ENCODE data around the gene PLSCR4. TPM values are rescaled to one million over a fixed set of nuclear protein-coding genes. Genes with fewer than 3 reads are reported as not detected.

PLSCR4 gene
- polyA plus RNA-seq, 2 of the 4 experiments (the other 2 are of a cell fraction) = 8.3 to 17.2 TPM

- POLR2A ChIA-PET = no interaction called here
Measured at GRCh38 chr3:146265720-146266119, 14.8 kb upstream of the PLSCR4 start.

GRCh38 chr3:146262371-146263110 lies 11.6 kb upstream of the PLSCR4 start:
- no peak for TF ChIP-seq MAFK (IDR thresholded peaks at IDR 0.05; ENCODE audit: partially characterized antibody)
- no peak for TF ChIP-seq ZNF302 (CRISPR knock-in tag; IDR thresholded peaks at IDR 0.05)
- TF ChIP-seq RNF2 (IDR thresholded peaks at IDR 0.05; ENCODE audit: borderline replicate concordance, low read depth) = no peak
- TF ChIP-seq CBX2 (IDR thresholded peaks at IDR 0.05; ENCODE audit: borderline replicate concordance, low read depth) = no peak
- CTCF ChIA-PET = interaction anchor here (0.7 kb wide), 2 partner anchors 15 to 52 kb away, joined by 3 to 4 read pairs; no protein-coding TSS in a partner anchor
- Histone ChIP-seq H3K4me2 (no peak overlapping the region), H3K9me3 (no peaks in the 10 kb centered on the region), H3K4me1 (no peaks in the 10 kb centered on the region), H3K4me3 (no peak overlapping the region), H3K27ac (no peak overlapping the region)
- WGBS (ENCODE audit: missing lambda C conversion rate) = 58% methylated on average over 2 of the region's 2 CpGs
- DNase-seq (ENCODE audit: low read depth in 1 of 2, low spot score in 1 of 2) (no peak), FAIRE-seq (no peak), ATAC-seq (no peak)
- POLR2A ChIA-PET = no interaction called here

More at GRCh38 chr3:146265720-146266119, 14.8 kb upstream of the PLSCR4 start:
- TF ChIP-seq ZSCAN20 (CRISPR knock-in tag; IDR thresholded peaks at IDR 0.05) (no peak), EP300 (IDR thresholded peaks at IDR 0.05) (no peak), ZC3H11A (IDR thresholded peaks at IDR 0.05) (no peak), FOSB (CRISPR knock-in tag; IDR thresholded peaks at IDR 0.05) (no peak), PBX3 (IDR thresholded peaks at IDR 0.05) (no peak), RCOR1 (IDR thresholded peaks at IDR 0.05; ENCODE audit: low read depth, low read length) (no peak), NR3C1 (IDR thresholded peaks at IDR 0.05) (no peak), TP53 (CRISPR knock-in tag; IDR thresholded peaks at IDR 0.05) (no peak), SMC3 (IDR thresholded peaks at IDR 0.05) (no peak), HEYL (CRISPR knock-in tag; IDR thresholded peaks at IDR 0.05) (no peak), BHLHE40 (IDR thresholded peaks at IDR 0.05; ENCODE audit: low read depth, low read length) (no peak), GATA3 (IDR thresholded peaks at IDR 0.05; ENCODE audit: borderline replicate concordance) (no peak), JUNB (IDR thresholded peaks at IDR 0.05) (no peak), CHD4 (IDR thresholded peaks at IDR 0.05; ENCODE audit: borderline replicate concordance) (no peak), HDAC2 (IDR thresholded peaks at IDR 0.05) (no peak), USF2 (IDR thresholded peaks at IDR 0.05) (no peak)
- CTCF ChIA-PET = no interaction called here
- no peak overlapping the region for H3K4me2 ChIP-seq
- no peak overlapping the region for H3K4me3 ChIP-seq
- DNase-seq (ENCODE audit: low read depth in 1 of 2, low spot score in 1 of 2) (no peak), FAIRE-seq (no peak), ATAC-seq (no peak)
- no peaks in the 10 kb centered on the region for H3K9me3 ChIP-seq
- WGBS (ENCODE audit: missing lambda C conversion rate) = 59% methylated on average over 1 of the region's 1 CpG
- H3K4me1 ChIP-seq = no peaks in the 10 kb centered on the region
- no peak overlapping the region for H3K27ac ChIP-seq

- 79% methylated on average over 5 of the region's 5 CpGs for WGBS (ENCODE audit: missing lambda C conversion rate)
- H3K4me2 ChIP-seq = no peak overlapping the region
- DNase-seq (ENCODE audit: low read depth in 1 of 2, low spot score in 1 of 2) = no peak
- H3K4me1 ChIP-seq = no peaks in the 10 kb centered on the region
- FAIRE-seq = no peak
- no peak overlapping the region for H3K27ac ChIP-seq
- ChIA-PET CTCF (no interaction called here), POLR2A (no interaction called here)
- no peak for ATAC-seq
- H3K9me3 ChIP-seq = no peaks in the 10 kb centered on the region
- no peak overlapping the region for H3K4me3 ChIP-seq
- TF ChIP-seq BCL3 (IDR thresholded peaks at IDR 0.05) (no peak), JUN (IDR thresholded peaks at IDR 0.05) (no peak), HMGXB4 (CRISPR knock-in tag; IDR thresholded peaks at IDR 0.05; ENCODE audit: borderline replicate concordance) (no peak), KDM1A (IDR thresholded peaks at IDR 0.05; ENCODE audit: low read depth) (no peak), HOXA7 (CRISPR knock-in tag; IDR thresholded peaks at IDR 0.05) (no peak), ZFP36 (IDR thresholded peaks at IDR 0.05; ENCODE audit: borderline replicate concordance, partially characterized antibody) (no peak), MAFK (IDR thresholded peaks at IDR 0.05; ENCODE audit: partially characterized antibody) (no peak), TP53 (CRISPR knock-in tag; IDR thresholded peaks at IDR 0.05) (no peak), TFCP2L1 (CRISPR knock-in tag; IDR thresholded peaks at IDR 0.05) (no peak), PBX3 (IDR thresholded peaks at IDR 0.05) (no peak), KDM5A (IDR thresholded peaks at IDR 0.05) (no peak)
Measured at GRCh38 chr3:146259880-146260589, 9.1 kb upstream of the PLSCR4 start.

Measured in A549 (cell line).